Measurements from ENCODE around the gene PPP1R15B.
A peak's percentile ranks its signal among the peaks of the same experiment; 100 is the strongest.

PPP1R15B gene

DNA sequence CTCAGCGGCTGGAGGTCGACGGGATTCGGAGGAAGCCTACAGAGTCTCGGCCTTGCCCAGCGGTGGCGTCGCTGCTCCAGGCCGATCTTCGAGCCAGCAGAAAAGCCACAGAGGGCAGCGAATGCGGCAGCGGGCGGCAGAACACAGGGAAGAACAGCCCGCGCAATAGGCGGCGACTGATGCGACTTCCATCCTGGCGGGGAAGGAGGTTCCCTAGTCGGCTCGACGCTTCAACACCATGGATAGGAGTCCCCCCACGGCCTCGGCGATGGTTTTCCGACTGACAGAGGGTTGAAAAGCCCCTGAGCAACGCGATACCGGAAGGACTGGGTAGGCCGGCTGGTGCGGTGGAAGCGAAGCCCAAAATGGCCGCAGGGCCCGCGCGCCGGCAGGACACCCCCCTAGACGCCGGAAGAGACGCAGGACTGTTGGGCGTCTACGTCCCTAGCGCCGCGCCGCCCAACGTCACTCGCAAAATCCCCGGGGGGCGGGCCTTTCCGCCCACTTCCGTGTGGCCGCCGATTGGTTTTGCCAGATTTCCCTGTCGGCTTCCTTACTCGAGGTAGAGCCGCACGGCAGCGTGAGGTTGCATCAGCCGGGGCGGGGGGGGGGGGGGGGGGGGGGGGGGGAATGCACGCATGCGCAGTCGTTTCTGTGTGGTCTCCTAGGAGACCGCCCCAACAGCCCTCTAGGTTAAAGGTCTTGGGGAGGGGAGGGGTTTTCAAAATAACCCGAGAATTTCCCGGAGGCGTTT, at the start of gene PPP1R15B:
Gene PPP1R15B, minus strand, starts transcription at position 367 of the 754 bp plus-strand sequence. CDS start 406 bp downstream, outside the sequence.
- peak; percentile 95 to 97 for DNase-seq

DNA sequence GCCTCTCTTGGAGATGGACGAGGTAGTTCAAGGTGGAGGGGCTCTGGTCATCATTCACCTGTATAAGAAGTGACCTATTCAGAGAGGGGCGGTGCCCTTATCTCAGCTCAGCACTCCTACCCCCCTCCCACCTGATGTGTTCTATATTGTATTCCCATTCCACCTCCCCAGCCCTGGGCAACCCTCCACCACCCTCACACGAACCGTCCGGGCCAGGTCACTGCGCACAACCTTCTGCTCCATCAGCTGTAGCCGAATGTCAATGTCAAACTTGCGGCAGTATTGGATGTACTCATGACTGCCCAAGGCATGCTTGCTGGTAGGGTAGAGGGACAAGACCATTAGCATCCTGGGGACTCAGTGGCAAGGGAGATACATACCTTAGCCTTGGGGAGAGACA, 48.7 kb upstream of the PPP1R15B start:
- DNase-seq = no peak

DNA sequence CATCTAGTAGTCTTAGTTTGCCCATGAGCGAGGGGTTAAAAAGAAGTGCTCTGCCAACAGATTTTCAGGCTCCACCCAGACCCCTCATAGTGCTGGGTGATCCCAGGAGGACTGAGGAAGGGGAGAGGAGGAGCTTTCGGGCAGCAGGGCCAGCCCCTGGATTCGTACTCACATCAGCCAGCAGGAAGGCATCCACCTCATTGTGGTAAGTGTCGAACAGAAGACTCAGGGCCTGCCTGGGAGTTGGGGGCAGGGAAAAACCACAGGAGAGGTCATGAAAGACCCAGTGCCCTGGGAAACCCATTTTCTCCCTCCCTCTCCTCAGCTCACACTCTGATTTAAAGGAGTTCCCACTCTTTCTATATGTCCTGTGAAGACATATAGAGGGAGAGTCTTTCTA, 48.1 kb upstream of the PPP1R15B start:
- DNase-seq = no peak

- no peak for DNase-seq
These were observed 46.0 kb upstream of the PPP1R15B start for GRCh38 chr1:204457666-204458065.

DNA sequence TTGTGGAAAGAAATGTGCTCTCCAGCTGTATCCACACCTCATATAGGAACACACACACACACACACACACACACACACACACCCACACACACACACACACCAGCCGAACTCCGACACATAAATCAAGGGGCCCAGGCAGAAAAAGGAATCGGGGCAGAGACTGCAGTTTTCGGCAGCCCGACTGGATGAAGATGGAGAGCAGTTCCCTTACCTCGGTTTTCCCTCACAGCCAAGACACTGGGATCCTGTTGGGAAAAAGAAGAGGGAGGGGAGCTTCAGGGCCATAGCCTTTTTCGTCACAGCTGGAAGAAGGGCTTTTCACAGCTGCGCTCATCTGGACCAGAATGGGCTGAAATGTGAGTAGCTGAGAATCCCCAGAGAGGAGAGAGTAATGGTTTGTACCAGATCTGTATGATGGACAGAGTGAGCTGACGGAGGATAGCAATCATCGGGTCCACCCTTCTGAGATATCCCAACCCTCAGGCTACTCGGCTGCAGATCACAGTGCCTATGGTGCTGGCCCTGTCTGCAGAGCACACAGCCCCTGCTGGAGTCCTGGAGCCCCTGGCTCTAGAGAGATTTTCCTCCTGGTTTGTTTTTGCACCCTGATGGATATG, 45.3 kb upstream of the PPP1R15B start:
- DNase-seq = no peak

GRCh38 chr1:204455831-204456145, 44.2 kb upstream of the PPP1R15B start:
- no peak for DNase-seq

DNA sequence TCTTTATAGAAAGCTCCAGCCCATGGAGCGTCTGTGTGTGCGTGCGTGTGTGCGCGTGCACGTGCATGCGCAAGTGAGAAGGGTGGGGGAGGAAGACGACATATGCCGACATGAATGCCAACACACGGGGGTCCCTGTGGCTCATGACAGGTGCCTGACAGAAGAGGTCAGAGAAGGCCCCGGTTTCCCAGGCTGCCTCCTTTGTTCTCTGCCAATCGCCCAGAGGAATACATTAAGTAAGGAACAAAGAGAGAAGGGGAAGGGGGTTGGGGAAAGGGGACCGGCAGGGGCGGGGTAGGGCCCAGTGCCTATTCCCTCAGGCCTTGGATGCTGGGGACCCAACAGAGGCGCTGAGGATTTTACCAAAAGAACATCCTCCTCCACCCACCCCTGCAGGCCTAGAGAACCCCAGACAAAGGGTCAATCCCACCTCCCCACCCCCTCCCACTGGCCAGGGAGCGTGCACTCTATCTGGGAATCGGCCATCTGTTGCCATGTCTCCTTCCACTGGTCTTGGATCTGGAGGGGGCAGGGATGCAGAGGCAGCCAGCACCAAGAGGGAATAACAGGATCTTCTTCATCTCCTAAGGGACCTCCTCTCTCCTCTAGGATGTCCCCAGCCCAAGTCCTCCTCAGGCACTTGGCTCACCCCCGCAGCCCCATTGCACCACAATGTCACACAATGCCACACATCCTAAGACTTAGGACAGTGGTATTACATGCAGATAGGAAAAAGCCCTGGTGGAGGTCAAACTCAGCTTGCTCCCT, 43.6 kb upstream of the PPP1R15B start:
- no peak for DNase-seq

DNA sequence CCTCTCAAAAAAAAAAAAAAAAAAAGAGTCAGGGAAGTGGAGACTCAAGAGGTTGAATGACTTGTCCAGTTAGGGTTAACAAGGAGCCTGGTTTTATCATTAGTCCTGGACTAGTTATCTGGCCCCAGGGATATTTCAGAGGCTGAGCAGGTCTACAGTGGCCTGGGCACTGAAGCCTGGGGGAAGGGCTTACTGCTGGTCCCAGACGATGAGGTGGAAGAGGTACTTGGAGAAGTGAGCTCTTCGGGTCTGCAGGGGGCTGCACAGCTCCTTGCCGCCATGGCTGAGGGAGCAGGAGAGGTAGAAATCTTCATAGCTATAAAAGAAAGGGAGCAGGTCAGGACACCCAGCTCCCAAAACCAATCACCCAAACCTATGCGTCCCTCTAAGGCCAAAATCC, 42.9 kb upstream of the PPP1R15B start:
- DNase-seq = no peak

GRCh38 chr1:204453141-204453772, 41.6 kb upstream of the PPP1R15B start:
- no peak for DNase-seq

- no peak for DNase-seq
These were observed 39.9 kb upstream of the PPP1R15B start for GRCh38 chr1:204451352-204452124.

DNA sequence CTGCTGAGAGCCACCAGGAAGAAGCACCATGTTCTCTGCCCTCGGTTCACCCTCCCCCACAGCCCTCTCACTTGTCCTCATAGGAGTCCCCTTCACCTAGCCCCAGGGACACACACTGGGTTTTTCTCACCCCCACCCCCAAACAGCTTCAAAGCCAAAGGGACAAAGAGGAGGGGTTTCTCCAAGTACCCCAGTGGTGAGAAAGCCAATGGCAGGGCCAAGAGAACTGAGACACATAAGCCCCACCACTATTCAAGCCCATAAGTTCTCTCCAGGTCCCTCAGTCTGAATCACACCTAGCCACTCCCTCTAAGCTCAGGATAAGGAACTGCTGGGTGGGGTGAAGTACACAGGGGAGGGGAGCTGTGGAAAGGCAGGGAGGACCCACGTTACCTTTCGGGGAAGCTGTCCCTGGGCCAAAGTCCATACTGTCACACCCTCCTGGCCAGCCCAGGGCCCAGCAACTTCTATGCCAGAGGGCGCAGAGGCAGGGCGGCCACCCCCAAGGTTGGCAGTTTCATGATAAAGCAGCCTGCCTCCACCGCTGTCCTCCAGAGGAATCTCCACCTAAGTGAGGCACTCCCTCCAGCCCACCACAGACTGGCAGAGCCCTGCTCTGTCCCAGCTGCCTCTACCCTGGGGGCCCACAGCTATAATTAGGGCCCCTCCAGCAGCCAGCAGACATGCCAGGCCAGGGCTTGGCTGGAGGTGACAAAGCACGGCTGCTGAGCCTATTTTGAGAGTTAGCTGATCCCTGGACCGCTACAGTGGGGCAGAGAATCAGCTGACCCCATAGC, 39.0 kb upstream of the PPP1R15B start:
- DNase-seq = no peak

DNA sequence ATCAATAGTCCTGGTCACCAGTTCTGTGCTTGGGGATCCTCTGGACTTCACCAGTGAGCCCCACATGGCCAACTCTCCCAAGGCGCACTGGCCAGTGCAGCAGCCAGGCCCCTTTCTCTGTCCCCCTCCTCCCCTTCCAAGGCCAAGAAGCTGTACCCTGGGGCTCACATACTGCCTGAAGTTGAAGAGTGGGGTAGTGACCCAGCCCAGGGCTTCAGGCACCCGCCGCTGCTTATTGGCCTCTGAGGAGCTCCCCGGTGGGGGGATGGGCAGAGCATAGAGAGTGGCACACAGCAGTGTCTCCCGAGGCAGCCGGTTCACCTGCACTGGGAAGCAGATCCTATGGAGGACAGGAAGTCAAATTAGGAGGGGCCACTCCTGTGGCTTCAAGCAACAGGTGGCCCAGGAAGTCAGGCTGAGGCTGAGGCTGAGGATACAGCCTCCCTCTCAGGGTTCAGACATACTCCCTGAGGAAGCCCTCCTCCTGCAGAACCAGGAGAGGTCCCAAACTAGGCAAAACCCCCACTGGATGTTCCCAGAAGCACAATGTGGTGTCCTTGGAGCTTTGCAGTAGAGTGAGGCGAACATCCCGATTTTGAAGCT, 38.2 kb upstream of the PPP1R15B start:
- no peak for DNase-seq

- DNase-seq = no peak
These were observed 37.5 kb upstream of the PPP1R15B start for GRCh38 chr1:204448991-204449677.

- no peak for DNase-seq
These were observed 36.8 kb upstream of the PPP1R15B start for GRCh38 chr1:204448344-204448964.

GRCh38 chr1:204447736-204448135, 36.1 kb upstream of the PPP1R15B start:
- DNase-seq = no peak

GRCh38 chr1:204447190-204447589, 35.6 kb upstream of the PPP1R15B start:
- DNase-seq = no peak

- peak; percentile 64 to 66 for DNase-seq
These were observed 34.9 kb upstream of the PPP1R15B start for GRCh38 chr1:204446413-204447111.

DNA sequence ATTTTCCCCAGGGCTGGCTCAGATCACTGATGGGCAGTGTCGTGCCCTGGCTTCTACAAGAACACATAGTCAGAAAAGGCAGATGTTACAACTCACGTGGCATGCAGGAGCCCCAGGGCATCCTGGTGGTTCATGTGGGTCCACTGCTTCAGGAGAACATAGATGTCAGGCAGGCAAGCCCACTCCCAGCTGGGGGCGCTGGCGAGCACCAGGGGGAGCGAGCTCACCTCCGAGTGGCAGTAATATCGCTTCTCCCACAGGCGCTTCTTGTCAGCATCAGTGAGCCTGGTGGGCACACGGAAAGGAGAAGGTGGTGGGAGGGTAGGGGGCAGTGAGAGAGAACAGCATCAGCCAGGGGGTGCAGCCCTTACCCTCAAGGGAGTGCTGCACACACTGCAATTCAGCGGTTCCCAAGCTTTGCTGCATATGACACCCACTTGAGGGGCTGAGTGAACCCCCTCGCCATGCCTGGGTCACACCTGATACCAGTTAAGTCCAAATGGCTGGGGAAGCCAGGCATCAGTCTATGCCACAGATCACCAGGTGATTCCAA, 34.3 kb upstream of the PPP1R15B start:
- peak; percentile 47 to 52 for DNase-seq

DNA sequence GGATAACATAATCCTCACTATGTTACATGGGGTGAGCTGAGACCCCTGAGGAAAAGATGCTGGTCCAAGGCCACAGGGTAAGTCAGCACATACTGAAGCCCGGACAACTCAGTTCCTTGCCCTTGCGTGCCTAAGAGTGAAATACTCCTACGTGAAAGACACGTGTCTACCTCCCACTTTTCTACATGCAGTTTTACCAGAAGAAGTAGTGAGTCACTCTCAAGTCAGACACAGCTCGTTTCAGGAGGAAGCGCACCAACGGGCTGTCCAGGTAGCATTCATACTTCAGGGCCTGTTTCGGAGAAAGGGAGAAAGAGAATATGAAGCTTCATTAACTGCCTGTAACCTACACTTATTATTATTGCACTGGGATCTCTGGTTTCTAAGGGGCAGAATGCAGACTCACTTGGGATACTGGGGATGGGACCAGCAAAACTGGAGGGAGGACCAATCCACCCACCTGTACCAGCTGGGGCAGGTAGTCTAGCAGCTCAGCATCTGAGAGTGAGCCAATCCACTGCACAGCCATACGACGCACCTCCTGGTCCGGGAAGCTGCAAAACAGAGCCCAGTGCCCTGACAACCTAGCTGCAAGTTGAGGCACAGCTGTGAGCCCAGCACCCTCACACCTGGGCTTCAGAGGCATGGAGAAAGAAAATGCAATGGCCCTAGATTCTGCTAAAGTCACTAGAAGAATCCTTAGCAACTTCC, 32.4 kb upstream of the PPP1R15B start:
- no peak for DNase-seq

Measured in Kasumi-1 (cell line).